Fibroblast of peridontal ligament (primary cell): Measurements from ENCODE around the gene AUTS2.
A peak's percentile ranks its signal among the peaks of the same experiment; 100 is the strongest.

Source experiments
- DNase-seq: peaks from one replicate; pipeline ENCODE4 v3.0.0-alpha.2; 2010; ENCODE audit errors: extremely low read depth

AUTS2 gene

DNA sequence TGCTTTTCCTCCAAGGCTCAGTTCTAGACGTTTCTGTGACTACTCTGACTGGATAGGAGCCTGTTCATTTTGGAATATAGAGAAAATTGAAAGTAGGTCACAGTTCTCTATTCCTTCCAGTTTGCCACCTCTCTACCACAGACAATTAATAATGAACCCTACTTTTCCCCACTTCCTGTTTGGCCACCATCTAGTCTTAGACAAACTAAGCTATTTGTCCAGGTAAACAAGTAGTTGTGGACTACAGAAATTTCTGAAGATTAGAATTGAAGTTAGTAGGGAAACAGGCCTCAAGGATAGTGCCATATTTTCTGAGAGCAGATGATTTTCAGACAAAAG, 87.0 kb downstream of the AUTS2 start:
- no peak for DNase-seq

DNA sequence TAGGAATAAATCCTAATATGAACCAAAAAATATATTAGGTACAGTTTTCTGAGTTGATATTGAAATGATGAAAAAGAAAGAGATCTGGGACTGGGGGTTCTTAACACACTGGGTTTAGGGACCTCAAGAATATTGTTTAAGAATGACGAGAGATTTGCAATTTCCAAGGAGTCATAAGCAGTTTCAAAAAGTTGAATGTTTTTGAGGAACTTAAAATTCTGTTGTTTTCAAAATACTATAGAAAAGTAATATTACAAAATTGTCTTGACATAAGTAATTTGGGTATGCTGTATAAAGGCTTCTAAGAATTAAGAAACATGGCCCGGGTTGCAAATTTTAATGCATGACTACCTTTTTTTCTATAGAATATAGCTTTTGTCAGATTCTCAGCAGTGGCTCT, 88.1 kb downstream of the AUTS2 start:
- DNase-seq = no peak

DNA sequence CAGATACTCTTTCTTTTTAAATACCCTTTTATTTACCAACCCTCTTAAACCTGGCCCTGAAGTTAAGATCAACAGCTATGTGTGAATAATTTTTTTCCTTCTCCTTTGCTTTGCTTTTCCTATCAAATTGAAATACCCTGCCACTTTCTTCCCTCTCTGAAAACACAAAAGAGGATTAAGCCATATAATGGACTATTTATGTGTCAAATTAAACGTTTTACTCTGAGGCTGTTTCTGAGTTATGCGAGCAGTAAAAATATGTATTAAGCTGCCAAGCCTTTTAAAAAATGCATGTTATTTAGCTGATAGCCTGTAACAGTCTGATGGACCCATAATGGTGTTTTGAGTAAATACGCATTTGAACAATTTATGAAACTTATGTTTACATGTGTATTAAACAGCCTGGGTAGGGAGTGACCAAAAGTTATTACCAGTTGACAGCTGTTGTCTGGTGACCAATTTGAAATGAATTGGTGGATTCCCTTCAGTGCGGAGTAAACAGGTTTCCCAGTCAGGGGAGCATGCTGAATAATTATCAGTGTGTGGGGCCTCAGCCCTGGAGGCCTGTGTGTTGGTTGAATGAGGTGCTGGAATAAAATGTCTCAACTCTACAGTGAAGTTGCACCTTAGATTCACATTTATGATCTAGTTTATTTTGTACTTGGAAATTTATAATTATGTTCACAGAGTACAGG, 89.6 kb downstream of the AUTS2 start:
- no peak for DNase-seq

DNA sequence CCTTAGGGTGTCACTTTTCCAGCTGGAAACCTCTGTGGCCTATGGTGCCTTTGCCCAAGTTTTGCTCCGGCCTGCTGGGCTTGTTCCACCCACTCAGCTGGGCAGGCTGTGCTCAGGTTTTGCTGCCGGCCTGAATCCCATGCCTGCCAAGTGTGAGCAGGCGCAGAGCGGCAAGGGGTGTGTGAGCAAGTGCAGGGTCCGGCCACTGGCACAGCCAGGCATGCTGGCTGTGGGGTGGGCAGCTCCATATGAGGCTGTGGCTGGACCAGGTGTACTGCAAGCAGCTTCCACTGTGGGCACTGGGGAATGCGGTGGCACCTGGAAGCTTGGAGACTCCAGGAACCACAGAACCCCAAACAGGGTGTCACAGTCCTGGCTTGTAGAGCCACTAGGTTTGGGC, 92.1 kb downstream of the AUTS2 start:
- no peak for DNase-seq

DNA sequence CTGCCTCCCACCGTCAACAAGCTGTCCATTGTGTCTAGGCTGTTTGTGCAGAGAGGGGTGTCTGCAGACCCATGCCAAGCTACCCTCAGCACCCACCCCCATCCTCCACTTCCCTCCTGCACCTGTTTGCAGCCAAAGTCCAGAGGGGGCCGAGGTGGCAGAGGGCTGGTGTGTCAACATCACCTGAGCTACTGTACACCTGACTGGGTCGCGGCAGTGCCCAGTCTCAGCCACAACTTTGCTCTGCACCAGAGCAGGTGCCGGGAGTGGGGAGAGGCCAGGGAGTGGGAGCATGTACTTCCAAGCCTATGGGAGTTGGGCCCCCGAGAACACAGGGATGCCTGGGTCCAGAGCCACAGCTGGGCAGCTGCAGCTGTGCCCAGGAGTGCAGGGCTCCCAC, 93.1 kb downstream of the AUTS2 start:
- DNase-seq = no peak

DNA sequence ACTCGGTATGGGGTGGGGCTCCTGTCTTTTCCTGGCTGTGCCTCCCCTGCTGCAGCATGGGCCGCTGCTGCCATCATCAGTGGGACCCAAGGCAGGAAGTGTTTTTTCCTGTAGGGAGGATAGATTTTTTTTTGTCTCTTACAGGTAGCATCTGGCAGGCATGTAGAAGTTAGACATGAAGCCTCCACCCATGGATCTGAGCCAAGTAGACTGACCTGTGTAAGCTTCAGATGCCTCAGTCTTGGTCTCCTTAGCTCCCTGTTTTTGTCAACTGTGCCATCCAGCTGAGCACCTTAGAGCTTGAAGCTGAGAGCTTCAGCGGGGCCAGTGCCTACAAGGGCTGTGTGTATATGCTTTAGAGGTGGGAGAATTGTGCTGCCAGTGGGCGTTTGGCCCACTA, 93.5 kb downstream of the AUTS2 start:
- DNase-seq = no peak

DNA sequence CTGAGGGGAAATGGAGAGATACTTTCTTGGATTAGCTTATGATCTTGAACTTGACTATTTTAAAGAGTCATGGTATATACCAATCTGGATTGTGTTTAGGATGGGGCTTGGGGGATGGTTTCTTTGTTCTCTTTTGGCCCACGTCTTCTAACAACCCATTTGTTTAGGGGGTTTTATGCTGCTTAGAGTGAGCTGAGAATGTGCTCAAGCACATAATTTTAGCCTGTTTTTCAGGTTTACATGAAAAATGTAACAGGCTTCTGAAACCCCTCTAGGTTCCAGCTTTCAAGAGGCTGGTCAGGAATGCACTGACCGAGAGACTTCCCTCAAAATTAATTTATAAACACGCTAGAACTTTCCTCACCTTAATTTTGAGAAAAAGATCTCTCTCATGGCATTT, 94.3 kb downstream of the AUTS2 start:
- no peak for DNase-seq

DNA sequence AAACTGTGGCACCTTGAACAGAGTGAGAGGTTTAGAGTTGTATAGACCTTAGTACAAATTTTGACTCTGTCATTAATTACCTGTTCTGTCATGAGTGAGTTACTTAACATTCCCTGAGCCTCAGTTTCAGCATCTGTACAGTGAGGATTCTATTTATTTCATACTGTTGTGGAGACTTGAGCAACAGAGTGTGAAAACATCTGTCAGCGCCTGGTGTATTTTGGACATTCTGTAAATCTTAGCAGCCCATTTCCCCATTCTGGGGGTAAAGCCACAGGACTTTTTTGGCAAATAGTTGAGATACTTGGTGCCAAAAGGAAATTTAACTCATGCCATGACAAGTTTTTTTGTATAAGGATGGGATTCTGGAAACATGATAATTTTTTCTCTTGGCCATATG, 94.8 kb downstream of the AUTS2 start:
- no peak for DNase-seq

DNA sequence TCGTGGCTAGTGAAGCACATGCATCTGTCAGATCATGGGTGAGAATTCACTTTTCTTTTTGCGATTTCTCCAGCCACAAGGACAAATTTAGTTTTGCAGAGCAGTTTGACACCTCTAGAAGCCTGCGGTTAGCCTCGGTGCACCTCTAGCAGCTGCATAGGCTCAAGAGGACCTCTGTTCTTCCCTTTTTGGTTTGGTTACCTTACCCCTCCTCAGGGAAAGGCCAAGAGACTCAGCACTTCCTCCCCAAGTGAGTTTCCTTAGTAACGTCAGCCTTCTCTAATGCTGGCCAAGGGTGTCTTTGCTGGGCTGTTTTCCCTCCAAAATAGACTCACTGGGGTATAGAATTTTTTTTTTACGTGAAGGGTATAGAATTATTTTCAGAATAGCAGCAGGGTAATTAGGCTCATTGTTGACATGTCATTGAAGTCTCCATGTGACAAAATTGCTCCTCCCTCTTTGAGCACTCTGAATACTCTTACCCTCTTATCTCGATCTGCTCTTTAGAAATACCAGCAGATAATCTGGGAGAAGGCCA, 97.8 kb downstream of the AUTS2 start:
- no peak for DNase-seq

DNA sequence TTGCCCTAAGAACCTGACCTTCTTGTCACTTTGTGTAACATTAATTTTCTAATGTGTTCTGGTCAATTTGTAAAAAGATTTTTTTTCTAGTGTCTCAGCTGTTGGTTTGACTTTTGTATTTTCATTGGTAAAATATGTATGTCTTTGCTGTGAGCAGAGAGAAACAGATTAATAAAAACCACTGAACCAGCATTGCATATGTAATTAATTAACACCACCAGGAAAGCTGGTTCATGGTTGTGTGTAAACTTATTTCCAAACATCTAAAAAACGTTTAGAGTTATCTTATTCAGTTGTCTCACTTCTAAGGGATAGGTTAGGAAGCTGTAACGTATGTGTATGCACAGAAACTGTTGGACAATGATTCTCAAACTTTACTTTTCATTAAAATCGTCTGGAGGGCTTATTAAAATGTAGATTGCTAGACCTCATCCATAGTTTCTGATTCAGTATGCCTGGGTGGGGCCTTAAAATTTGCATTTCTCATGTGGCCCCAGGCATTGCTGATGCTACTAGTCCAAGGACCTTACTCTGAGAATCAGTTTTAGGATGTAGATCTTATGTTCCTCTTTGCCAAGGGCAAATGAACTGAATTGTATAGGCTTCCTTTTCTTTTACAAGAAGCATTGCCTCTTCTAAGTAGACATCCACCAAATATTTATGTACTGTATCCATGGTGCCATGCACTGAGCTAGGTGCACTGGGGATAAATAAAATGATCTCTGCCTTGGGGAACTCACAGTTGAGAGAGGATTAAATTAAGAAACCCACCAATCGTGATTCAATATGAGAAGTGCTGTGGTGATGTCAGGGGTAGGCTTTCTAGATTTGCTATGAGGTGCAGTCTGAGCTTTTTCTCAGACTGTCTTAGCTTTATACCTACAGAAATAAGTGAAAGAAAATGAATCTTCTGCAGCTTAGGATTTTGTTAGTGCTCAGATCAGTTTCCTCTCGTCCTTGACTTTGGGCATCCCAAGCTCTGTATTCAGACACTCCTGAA, 98.7 kb downstream of the AUTS2 start:
- DNase-seq = no peak

DNA sequence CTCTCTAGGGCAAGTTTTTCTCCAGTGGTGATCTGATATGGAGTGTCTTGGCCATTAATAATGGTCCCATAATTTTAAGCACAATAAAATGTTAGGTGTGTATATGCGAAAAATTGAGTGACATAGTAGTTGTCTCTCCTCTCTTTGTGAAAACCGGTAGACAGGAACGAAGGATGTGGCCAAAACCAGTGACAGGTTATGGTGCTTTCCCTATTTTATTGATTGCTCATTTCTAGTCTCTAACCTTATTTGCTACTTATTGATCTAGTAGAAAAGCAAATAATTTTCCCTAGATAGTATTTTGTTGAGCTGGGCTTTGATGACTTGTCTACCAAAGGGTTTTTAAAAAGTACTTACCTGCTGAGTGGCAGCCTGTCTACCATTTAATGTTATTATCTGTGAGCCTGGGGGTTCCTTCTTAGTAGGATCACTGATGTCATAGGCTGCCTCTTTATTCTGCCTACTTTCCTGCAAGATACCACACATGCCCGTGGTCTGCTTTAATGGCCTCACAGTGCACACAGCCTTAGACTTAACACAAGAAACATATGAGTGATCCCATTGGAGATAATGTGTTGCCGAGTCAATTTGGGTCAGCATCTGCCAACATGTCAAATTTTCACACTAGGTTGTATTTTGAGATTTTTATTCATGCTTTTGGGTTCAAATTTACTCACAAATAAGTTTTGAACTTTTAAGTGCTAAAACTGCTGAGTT, 100.0 kb downstream of the AUTS2 start:
- no peak for DNase-seq

DNA sequence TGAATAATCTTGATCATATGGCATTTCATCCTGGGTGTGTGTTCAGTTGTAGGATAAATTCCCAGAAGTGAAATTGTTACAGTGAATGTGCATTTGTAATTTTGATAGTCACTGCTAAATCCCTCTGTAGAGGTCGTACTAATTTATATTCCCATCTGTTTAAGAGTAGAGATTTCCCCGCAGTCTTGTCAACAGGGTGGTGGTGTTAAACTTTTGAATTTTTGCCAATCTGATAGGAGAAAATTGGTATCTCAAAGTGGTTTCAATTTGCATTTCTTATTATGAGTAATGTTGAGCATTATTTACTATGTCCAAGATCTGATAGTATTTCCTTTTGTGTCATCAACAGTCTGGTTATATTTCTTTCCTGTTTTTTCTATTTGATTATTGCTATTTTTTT, 101.7 kb downstream of the AUTS2 start:
- DNase-seq = no peak

DNA sequence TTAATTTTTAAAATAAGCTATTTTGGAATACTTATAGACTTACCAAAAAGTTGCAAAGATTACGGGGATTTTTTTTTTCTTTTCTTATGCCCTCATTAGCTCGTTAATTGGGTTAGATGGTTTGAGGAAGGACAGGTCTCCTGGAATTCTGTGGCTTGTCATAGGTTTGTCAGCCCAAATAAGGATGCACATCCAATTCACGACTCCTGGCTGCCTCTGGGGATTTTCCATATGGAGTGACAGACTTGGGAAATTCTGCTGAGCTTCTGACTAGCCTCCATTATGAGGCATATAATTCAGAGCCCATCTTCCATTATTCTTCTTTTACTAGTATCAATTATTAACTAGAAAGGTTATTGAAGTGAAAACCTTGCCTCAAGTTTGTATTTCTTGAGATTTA, 102.1 kb downstream of the AUTS2 start:
- no peak for DNase-seq

DNA sequence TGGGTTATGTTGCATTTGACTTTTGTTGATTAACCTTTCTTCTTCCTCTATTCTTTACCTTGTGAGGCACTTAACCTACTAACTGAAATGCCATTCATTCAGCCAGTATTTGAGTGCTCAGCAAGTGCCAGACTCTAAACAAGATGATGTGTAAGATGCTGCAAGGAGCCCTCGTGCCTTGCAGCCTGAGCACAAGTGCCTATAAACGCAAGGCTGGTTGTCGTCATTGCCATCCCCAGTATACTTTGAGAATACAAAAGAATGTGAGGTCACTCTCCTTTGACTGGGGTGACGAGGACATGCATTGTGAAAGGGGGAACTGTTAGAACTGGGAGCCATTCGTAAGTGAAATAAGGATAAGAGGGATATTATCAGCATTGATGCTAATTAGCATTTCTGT, 103.0 kb downstream of the AUTS2 start:
- no peak for DNase-seq

DNA sequence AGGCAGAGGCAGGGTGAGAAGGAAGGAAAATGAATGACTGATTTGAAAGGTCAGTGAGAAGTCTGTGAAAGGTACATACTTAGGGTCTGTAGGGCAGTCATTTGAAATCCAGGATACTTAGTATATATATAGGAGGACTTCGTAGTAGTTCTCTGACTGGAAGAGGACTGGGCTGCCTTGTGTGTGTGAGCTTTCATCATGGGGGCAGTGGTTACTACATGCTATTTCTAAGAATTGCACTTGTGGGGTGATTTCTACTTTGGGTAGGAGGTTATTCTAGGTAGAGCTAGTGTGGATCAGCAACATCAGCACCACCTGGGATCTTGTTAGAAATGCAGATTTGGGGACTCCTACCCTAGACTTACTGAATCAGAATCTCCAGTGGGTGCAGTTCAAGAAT, 104.1 kb downstream of the AUTS2 start:
- no peak for DNase-seq

DNA sequence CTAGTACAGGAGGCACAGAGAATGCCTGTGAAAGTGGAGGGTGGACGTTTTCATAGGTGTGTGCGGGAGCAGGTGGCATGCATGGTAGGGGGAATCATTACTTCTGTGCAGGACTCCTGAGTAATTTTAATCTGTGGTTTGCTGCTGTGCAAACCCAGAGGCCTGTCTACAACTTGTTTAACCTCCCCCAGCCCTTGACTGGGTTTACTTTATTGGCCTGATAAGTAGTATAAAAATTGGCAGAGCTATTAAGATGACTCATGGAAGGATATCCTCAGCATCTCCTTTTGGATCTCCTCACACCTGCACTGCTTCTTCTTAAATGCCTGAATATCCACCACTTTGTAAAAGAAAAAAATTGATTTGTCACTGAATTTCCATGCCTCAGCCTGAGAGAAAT, 104.8 kb downstream of the AUTS2 start:
- no peak for DNase-seq

DNA sequence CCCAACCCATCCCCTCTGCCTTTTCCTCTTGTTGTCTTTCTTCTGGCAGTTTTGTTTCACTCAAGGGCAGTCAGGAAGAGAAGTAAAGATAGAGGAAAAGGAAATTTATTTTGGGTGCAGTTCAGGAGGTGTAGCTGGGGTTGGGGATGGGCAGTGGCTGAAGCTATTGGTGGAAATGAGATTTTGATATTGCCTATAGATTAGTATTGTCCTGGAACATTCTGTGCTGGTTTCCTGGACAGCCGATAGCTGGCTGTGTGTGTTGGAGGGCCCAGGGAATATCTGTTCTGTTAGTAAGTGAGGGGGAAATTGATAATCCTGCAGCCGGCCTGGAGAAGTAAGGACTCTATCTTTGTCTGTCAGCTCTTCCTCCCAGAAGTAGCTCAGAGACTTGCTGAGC, 107.8 kb downstream of the AUTS2 start:
- no peak for DNase-seq

DNA sequence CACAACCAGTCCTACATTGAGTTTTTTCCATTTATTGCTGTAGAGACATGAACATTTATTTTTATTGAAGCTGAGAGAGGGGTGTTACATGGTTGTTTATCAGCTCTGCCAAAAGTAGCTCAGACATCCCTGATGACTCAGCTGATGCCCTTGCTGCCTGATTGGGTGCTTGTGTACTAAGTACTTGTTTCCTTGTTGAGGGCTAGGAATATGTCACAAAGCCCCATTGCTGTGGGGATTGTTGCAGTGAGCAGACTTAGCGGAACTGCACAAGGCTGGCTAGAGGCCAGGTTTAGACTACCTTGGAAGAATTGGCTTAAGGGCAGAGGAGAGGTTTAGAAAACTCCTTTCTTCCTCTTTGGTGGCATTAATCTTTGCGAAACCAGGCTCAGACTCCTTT, 110.6 kb downstream of the AUTS2 start:
- no peak for DNase-seq

DNA sequence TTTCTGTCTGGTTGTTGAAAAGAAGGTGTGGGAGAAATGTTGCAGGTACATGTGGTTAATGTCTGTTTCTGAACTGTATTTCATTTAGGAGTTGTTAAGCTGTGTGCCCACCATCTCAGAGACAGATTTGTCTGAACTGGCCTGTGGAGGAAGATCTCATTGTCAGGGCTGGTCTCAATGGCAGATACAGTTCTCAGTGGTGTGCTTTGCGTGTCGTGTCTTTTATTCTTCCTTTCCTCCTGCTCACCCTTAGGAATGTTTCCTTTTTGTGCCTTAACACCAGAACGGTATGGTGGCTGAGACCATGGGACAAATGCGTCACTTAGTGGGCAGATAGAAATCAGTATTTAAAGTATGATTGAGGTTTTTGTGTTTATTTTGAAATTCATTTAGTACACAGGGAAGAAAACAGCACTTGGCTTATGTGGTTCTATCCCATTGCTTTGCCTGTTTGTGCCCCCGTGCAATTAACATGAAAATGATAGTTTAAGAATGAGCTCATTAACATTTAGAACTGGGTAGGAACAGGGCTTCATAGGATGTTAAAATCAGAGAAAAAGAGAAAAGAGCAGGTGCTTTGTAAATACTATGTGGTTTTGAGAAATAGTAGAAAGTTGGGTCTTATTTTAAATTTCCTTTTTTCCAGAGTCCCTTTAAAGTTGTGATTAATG, 112.6 kb downstream of the AUTS2 start:
- DNase-seq = no peak

DNA sequence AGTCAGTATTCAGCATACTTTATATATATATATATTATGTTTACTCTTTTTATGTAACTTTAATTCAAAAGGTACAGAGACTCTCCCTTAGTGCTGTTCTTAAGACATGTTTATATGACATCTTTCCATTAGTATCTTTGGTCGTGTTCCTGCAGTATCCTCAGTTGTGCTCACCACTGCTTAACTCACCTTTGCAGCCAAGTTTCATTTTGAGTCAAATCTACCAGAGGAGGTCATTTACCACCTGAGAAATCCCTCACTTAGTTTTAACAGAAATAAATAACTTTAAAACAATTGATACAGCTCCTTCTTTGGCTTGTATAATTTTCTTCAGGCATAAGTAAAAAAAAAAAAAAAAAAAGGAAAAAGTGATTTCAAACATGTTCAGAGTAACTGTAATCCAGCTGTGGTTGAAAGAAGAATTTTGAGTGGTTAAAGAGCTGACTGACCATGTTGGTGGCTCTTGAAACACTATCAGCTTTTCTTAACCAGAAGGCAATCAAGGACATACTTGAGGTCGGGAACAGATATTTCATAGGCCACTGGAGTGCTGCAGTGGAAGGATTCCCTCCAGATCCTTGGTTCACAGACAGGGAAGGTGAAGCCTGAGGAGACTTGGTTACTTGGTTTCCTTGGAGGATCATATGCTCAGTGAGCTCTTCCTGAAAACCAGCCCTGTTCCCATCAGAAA, 116.8 kb downstream of the AUTS2 start:
- DNase-seq = peak; percentile 38

DNA sequence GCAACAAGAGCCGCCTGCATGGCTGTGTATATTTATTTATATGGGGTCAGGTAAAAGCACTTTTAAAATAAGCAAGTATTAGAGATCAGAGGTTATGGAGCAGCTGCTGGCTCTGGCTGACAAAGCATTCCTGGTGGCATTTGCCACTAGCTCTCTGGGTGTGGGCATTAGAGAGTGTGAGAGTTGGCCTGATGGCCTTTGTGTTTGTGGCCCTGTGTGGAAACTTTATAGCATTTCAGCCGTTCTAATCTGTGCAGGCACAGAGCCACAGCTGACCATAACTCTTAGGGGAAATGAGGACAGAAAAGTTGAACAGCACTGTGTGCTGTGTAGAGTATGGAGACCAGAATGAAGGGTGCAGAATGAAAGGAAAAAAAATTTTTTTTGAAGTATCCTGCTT, 118.9 kb downstream of the AUTS2 start:
- no peak for DNase-seq
